GM12892 (cell line): ENCODE measurements around the gene TRIM54.

ENCODE experiments used
- POLR2A ChIP-seq: IDR thresholded peaks from 2 replicates; pipeline ENCODE4 v1.6.1; 2011; ENCODE audit warnings: low read depth, low read length, control low read depth
- POLR2AphosphoS5 ChIP-seq: IDR thresholded peaks from 2 replicates; pipeline ENCODE4 v1.6.1; 2011; ENCODE audit warnings: low read depth, low read length, control low read depth
- TAF1 ChIP-seq: IDR thresholded peaks from 2 replicates; pipeline ENCODE4 v1.6.1; 2011; ENCODE audit warnings: low read depth, mild to moderate bottlenecking, control low read depth, low read length, borderline replicate concordance

DNA sequence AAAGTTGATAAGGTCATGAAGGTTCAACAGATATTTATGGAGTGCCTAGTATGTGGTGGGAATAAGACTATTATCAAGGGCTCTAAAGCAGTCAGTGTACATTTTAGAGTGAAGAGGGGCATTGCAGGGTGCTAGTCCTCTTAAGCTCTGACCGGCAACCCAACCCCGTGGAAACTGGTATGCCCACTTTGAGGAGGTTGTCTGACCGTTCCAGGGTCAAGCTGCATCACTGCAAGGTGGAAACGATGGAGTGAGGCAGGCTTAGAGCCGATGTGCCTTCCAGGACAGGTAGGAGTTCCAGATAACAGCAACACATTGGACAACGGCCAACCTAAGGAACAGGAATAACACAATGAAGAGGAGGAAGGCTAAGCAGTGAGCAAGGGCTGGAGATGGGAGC, 27.4 kb downstream of the TRIM54 start:
- TF ChIP-seq POLR2A (no peak), POLR2AphosphoS5 (no peak), TAF1 (no peak)
